IPS DF 4.7 (cell line): ENCODE results near the gene PSMC6.
"Not testable (repeated sequence)": the region's sequence is repeated elsewhere in the genome, so short reads cannot be mapped to it uniquely, and the experiment has no call there.

ENCODE experiments used
- DNase-seq: peaks from one replicate; pipeline ENCODE4 v3.0.0-alpha.2; 2013; ENCODE audit warnings: low spot score; ENCODE audit errors: extremely low read depth

PSMC6 gene

DNA sequence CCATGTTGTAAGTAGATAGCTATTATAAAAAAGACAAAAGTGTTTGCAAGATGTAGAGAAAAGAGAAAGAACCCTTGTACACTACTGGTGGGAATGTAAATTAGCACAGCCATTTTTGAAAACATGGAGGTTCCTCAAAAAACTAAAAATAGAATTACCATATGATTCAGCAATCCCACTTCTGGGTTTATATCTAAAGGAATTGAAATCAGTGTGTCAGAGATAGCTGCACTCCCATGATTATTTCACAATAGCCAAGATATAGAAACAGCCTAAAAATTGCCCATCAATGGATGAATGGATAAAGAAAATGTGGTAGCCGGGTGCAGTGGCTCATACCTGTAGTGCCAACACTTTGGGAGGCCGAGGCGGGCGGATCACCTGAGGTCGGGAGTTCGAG is 9.2 kb downstream of the PSMC6 start:
- no peak for DNase-seq

DNA sequence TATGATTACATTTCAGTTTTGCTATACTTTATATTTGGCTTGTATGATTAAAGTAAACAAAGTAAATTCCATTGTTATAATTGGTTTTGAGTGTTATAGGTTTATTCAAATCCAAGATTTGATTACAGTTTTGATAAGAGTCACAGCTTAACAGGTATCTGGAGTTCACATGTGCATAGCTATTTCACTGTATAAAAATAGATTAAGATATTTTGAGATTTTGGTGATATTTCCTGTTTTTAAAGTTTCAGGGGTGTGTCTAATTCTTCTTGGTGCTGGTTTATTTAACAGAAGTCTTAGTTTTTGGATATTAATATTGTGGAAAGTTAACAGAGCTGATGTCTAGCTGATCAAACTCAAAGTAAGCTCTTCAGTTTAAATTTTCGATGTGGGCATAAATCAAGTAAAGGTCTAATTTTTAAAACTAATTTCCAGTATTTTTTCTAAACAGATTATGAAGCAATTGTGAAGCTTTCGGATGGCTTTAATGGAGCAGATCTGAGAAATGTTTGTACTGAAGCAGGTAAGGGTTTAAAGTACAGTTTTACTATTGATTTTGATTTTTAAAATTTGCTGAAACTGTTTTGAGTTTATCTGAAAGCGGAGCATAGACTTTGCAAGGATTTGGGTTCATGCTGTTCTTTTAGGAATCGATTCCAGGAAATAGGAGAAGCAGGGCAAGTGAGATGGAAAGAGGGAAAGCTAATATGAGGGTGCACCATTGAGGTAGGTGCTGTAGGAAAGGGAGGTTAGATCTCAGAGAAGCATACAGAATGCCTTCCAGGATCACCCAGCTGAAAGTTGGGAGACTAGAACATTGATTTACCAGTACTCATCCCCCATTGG is 16.7 kb downstream of the PSMC6 start:
- no peak for DNase-seq

DNA sequence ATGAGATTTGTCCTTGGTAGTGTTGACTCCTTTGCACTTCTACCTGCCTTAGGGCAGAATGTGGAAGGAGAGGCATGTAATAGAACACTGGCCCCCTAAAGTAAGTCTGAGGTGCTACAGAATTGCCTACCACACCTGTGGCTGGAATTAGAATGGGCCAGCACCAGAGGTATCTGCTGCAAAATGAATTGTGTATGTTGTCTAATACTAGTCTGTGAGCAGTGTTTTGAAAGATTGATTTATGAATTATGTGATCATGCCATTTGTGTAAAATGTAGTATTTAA is 17.3 kb downstream of the PSMC6 start:
- DNase-seq: no peak

GRCh38 chr14:52727509-52727908 is 20.5 kb downstream of the PSMC6 start:
- DNase-seq: not testable (repeated sequence)

- not testable (repeated sequence) for DNase-seq
Observed at GRCh38 chr14:52729035-52729434, 22.0 kb downstream of the PSMC6 start.

- no peak for DNase-seq
Observed at GRCh38 chr14:52729585-52729924, 22.6 kb downstream of the PSMC6 start.

GRCh38 chr14:52729925-52730708 is 23.1 kb downstream of the PSMC6 start, which contains the start of gene STYX:
Gene STYX, plus strand, starts transcription at chr14:52730166. Its CDS starts 309 bp downstream, at chr14:52730475.
- peak; percentile 96 for DNase-seq

DNA sequence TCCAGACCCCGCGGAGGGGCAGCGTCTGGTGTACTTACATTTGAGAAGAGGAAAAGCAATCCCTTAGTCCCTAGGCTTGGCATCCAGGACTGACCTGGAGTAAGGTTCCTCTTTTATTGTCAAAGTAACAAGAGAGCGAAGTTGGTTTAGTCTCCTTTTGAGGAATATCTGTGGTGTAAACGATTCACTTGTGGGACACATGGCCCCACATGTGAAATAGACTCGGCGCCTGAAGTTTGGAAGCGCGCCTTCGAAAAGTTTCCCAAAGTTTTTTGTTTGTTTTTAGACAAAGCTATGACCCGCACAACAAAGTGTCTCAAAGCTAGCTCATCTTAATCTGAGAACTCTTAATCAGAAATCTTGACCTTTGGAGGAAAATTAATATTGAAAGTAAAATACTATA is 23.7 kb downstream of the PSMC6 start:
- DNase-seq: no peak

DNA sequence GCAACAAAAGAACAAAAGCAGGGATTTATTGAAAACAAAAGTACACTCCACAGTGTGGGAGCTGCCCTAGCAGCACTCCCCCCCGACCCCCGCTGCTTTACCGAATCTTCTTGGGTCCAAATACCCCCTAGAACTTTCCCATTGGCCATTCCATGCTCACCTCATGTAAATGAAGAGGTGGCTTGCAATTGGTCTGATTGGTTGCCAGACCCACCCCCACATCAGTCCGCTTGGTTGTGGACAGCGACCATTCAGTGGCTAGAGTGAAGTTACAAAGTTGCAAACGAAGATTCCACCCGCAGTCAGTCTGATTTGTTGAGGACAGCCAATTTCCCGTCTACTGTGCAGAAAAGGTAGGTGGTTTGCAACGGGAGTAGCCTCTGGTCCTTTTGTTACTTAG is 26.8 kb downstream of the PSMC6 start:
- DNase-seq: no peak

- DNase-seq: no peak
Observed at GRCh38 chr14:52735921-52736489, 29.0 kb downstream of the PSMC6 start.

DNA sequence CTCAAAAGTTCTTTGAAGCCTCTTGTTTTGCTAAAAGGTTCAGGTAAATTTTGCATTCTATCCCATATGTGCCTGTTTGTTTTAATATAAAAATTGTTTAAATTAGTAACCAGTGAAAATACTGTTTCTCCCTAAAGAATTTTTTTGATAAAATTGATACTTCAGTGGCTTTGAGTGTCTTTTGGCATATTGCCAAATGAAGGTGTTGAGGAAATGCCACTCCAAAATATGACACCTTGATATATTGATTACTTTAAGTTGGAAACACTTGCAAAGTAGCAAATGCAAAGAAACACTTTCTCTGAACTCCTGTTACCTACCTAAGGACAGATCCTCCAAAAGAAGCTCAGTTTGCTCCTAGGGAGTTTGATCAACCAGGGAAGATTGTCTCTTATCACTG is 31.4 kb downstream of the PSMC6 start:
- DNase-seq: no peak

DNA sequence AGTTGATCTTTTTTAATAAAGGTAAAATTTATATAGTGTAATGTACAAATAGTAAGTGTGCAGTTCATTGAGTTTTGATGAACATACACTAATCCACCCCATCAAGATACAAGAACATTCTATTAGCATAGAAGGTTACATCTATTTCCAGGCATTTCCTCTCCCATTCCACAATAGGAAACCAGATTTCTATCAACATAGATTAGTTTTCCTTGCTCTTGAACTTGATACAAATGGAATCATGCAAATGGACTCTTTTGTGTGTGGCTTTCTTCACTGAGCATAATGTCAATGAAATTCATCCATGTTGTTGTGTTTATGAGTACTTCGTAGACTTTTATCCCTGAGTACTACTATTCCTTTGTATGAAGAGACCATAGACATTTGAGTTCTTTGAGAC is 33.8 kb downstream of the PSMC6 start:
- no peak for DNase-seq

DNA sequence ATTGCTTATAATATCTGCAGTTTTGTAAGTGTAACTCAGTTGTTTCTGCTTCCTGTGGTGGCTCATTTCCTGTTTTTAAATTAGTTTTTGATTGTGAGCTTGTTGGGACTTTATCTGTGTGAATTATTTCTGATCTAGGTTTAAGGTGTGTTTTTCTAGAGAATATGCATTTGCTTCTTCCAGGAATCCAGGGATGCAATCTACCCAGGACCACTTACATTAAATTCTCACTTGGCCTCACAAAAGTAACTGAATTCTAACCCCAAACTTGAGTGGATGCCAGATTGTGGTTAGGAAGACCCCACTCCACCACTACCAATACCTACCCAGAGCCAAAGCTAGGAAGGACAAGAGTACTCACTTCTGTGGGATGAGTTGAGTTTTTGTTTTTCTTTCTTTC is 34.9 kb downstream of the PSMC6 start:
- DNase-seq: no peak

- DNase-seq: no peak
Observed at GRCh38 chr14:52748647-52749292, 41.8 kb downstream of the PSMC6 start.

DNA sequence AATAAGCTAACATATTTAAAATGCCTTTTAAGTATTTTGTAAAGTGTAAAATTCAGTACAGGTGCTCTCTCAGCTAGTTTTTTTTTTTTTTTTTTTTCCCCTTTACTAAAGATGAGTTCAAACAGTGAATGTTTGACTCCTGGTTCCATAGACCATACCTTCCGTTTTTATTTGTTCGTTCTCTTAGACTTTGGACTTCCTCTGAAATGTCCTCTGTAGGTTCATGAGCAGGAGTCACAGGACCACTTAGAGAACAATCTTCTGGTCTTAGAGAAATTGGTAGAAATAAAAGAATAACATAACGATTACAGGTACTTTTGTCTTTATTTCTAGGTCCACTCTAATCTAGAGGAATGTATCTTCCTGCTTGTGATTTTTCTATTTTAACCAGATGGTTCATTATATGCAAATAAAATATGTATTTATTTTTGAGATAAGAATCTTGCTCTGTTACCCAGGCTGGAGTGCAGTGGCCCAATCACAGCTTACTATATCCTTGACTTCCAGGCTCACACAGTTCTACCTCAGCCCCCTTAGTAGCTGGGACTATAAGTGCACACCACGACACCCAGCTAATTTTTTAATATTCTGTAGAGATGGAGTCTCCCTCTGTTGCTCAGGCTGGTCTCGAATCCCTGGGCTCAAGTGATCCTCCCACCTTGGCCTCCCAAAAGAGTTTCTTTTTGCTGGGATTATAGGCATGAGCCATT is 48.8 kb downstream of the PSMC6 start:
- no peak for DNase-seq

DNA sequence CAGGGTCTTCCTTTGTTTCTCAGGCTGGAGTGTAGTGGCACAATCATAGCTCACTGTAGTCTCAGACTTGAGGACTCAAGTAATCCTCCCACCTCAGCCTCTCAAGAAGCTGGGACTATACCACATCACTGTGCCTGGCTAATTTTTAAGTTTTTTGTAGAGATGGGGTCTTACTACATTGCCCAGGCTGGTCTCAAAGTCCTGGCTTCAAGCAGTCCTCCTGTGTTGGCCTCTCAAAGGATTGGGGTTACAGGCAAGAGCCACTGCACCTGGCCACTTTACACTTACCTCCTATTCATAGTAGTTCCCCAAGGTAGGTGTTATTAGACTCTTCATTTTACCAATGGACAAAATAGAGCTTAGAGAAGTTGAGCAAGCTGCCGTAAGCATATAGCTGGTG is 52.1 kb downstream of the PSMC6 start:
- DNase-seq: no peak

DNA sequence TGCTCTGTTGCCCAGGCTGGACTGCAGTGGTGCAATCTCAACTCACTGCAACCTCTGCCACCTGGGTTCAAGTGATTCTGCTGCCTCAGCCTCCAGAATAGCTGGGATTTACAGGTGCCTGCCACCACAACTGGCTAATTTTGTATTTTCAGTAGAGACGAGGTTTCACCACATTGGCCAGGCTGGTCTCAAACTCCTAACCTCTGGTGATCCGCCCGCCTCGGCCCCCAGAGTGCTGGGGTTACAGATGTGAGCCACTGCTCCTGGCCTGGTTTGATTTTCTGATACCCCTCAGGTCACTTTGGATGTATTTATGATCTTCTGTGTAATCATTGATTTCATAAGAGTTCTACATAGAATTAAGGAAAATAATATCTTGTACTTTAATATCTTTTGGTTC is 55.9 kb downstream of the PSMC6 start:
- DNase-seq: not testable (repeated sequence)

DNA sequence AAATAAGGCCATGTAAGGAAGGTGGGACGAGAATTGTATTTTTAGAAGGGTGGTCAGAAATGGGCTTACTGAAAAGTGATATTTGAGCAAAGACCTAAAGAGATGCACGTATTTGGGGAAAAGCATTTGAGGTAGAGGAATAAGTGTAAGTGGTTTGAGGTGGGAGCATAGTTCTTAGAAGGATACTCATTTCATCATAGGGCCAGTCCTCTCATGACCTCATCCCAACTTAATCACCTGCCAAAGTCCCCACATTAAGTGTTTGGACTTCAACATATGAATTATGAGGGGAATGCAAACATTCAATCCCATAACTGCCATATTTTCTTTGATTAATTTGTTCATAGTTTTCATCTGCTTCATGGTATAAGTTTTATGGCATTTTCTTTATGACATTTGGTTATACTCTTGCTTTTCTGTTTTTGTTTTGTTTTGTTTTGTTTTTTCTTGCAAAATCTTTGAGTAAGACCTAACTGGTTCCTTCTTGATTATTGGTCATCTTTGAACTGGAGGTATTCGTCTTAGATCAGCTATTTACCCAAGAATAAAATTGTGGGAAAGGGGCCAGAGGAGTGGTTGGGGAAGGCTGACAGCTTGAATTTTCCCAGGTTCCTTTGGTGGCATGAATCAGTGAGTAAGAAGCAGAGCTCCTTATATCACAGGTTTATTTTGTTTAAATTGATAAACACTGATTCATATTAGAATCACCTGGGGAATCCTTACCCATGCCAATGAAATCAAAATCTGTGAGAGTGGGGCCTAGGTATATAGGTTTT is 60.2 kb downstream of the PSMC6 start:
- no peak for DNase-seq

- no peak for DNase-seq
Observed at GRCh38 chr14:52769887-52770286, 62.9 kb downstream of the PSMC6 start.

DNA sequence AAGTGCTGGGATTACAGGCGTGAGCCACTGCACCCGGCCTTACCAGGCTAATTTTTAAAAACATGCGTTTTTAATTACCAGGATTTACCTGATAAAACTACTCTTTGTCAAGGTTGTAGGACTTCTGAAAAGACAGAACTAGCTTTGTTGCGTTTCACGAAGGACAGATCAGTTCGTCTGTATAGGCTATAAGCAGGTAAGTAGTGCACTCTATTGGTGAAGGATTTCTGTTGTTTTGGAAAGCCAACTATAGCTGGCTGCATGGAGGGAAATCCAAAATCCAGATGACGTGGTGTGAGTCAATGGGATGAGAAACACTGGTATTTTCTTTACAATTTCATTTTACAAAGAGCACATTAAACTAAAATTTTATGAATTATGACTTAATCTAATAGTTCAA is 69.8 kb downstream of the PSMC6 start:
- no peak for DNase-seq
